ENCODE measurements around the gene IPCEF1.

GRCh38 chr6:154111025-154111424, 245.6 kb downstream of the IPCEF1 start:
- TF ChIP-seq CTCF (IDR thresholded peaks at IDR 0.05; ENCODE audit: poor library complexity, severe bottlenecking) (no peak), POLR2AphosphoS5 (IDR thresholded peaks at IDR 0.05) (no peak), TAF1 (IDR thresholded peaks at IDR 0.05; ENCODE audit: low read depth) (no peak), RAD21 (conservative IDR thresholded peaks at IDR 0.05) (no peak), REST (IDR thresholded peaks at IDR 0.05; ENCODE audit: borderline replicate concordance) (no peak), EZH2 (IDR thresholded peaks at IDR 0.05; ENCODE audit: borderline replicate concordance, insufficient read depth, low read length, poor library complexity, severe bottlenecking) (no peak), MXI1 (conservative IDR thresholded peaks at IDR 0.05; ENCODE audit: poor library complexity, severe bottlenecking) (no peak), EP300 (conservative IDR thresholded peaks at IDR 0.05; ENCODE audit: poor library complexity, severe bottlenecking) (no peak), SMC3 (conservative IDR thresholded peaks at IDR 0.05; ENCODE audit: poor library complexity) (no peak)
